Measurements from ENCODE around the gene ABTB2.

ABTB2 gene

DNA sequence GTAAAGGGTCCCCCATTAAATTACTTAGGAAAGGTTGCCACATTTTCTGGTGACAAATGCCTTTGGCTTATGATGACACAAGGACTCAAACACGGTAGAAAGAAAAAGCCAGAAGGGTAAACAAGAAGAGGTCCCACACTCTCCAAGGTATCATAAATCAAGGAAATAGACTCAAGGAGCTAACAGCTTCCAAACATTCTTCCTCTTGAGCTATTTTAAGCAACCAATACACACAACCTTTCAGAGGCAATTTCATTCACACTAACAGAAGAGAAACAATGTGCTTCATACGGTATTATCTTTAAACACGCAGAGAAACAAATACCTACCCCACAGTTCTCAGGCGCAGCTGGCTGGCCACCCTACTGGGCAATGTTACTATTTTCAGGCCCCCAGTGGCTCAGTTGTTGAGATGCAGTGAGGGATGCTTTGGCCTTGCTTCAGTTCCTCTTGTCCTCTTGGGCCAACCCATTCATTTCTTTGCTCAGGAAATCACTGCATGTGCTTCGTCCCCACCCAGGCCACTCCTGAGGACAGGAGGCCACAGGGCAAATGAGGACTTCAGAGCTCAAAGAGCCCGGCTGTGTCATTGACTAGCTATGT lies 15.8 kb downstream of the ABTB2 start:
- no peak for DNase-seq (ENCODE audit: low read depth in 2 of 2)

- DNase-seq (ENCODE audit: low read depth in 2 of 2) = no peak
Measured at GRCh38 chr11:34341096-34341495, 16.7 kb downstream of the ABTB2 start.

GRCh38 chr11:34340653-34341052 lies 17.2 kb downstream of the ABTB2 start:
- no peak for DNase-seq (ENCODE audit: low read depth in 2 of 2)

- no peak for DNase-seq (ENCODE audit: low read depth in 2 of 2)
Measured at GRCh38 chr11:34339149-34340064, 18.4 kb downstream of the ABTB2 start.

GRCh38 chr11:34337016-34337415 lies 20.8 kb downstream of the ABTB2 start:
- DNase-seq (ENCODE audit: low read depth in 2 of 2) = no peak

DNA sequence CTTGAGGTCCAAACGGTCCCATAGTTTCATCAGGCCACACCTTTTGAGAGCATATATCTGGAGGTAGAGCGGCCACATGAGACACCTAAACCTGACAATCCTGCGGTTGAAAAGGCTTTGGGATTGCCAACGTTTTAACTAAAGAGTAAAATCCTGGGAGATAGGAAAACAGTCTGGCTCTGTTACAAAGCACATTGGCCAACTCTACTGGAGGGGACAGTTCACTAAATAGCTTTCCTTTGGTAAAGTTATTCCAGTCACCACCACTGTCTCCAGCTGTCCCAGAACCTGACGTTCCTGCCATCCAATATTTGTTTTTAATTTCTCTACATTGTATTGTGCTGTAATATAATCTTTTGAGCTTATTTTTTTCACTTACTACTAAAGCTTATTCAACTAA lies 22.0 kb downstream of the ABTB2 start:
- DNase-seq (ENCODE audit: low read depth in 2 of 2) = no peak

- DNase-seq (ENCODE audit: low read depth in 2 of 2) = no peak
Measured at GRCh38 chr11:34335331-34335730, 22.5 kb downstream of the ABTB2 start.

GRCh38 chr11:34333787-34334186 lies 24.0 kb downstream of the ABTB2 start:
- no peak for DNase-seq (ENCODE audit: low read depth in 2 of 2)

DNA sequence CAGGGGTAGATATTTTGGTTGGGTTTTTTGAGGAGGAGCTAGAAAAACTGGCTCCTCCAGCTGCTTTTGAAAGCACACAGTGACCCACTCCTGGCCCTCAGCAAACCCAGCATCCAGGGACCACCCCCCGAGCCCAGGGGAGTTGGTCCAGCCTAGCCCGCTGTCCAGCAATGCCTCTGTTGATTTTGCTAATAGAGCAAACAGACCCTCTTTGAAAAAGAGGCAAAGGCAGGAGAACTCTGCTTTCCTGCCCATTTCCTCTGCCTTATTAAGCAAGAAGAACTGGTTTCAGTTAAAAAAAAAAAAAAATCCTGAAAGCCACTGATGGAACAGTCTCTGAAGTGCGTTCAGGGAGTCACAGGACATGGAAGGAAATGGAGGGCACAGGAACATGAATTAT lies 25.3 kb downstream of the ABTB2 start:
- DNase-seq (ENCODE audit: low read depth in 2 of 2) = no peak

GRCh38 chr11:34331736-34332135 lies 26.1 kb downstream of the ABTB2 start:
- DNase-seq (ENCODE audit: low read depth in 2 of 2) = no peak

DNA sequence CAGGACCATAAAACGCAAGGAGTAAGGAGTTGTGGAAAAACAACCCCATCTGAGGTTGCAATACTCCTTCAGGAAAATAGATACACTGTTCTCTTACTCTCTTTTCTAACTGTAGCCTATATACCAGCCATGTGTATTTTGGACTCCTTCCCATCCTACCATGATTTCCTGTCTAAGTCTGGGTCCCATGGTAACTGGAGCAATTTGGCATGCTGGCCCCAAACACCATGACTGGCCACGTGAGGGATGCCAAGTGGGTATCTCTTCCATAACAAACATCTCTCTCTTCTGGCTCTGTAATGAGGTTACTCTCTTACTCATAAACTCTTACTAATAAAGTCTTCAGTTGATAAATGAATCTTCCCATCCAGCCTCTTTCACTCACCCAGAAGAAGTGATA lies 26.5 kb downstream of the ABTB2 start:
- DNase-seq (ENCODE audit: low read depth in 2 of 2) = no peak

- no peak for DNase-seq (ENCODE audit: low read depth in 2 of 2)
Measured at GRCh38 chr11:34330653-34331052, 27.2 kb downstream of the ABTB2 start.

DNA sequence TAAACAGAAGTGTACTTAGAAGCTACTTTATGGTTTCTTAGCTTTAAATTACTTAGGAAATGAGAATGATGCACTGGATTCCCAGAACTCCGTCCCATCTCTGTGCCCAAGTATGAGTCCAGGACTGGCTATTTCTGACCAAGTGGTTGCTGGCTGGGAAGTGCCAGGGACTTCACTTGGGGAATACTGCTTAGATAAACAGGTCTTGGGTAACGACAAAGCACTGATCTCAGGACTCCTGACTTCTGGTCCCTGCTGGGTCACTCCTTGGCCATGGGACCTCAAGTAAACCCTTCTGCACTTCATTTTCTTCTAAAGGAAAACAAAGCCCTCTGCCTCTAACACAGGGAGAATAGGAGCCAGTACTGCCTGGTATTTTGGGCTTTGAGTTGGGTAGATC lies 27.9 kb downstream of the ABTB2 start:
- no peak for DNase-seq (ENCODE audit: low read depth in 2 of 2)

GRCh38 chr11:34328632-34328910 lies 29.2 kb downstream of the ABTB2 start:
- no peak for DNase-seq (ENCODE audit: low read depth in 2 of 2)

DNA sequence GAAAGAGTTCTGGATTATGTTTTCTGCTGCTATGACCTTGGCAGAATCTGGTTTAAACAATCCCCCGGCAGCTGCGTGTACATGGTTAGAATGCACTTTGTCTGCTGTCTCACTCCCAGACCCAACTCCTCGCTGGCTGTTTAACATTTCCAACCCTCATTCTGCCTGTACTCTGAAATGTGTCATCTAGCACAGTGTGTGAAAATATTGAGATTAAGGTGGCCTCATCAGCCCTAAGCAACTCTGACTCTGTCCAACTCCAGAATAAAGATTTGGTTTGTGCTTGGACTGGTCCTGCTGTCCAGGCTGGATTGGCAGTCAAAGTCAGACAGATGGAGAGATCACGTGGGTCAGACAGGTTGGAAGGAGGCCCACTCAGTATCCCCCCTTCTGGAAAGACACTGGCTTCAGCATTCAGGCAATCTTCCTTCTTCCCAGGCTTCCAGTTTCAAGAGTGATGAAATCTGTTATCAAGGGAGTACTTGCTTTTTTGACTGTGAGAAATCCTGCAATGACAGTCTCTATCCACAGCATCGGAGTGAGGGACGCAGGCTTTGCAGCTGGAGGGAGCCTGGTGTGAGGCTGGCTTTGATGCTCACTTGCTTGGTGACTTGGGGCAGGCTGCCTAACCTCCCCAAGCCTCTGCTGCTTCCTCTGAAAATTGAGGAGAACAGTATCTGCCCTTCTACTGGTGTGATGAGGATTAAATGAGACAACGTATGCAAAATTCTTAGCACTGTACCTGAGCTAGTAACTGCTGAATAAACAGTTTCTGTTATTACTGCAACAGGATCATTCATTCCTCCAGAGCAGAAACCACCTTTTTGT lies 29.8 kb downstream of the ABTB2 start:
- no peak for DNase-seq (ENCODE audit: low read depth in 2 of 2)

DNA sequence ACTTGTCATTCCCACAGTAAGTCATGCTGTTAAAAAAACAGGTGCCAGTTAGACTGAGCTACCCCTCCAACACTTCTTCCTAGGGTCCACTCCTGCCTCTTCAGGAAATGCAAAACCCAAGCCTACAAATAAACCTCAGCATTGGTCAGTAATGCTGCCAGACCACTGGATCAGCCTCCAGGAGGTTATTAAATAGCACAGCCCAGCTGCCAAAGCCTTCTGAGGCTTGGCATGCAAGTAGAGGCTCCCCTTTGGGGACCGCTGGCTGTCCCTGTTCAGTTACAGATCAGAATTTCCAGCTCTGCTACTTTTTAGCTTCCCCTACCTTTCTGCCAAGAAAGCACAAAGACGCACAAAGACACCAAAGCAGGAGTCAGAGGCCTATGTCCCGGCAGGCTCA lies 33.3 kb downstream of the ABTB2 start:
- DNase-seq (ENCODE audit: low read depth in 2 of 2) = no peak

GRCh38 chr11:34323601-34324000 lies 34.2 kb downstream of the ABTB2 start:
- no peak for DNase-seq (ENCODE audit: low read depth in 2 of 2)

- DNase-seq (ENCODE audit: low read depth in 2 of 2) = no peak
Measured at GRCh38 chr11:34318111-34319037, 39.4 kb downstream of the ABTB2 start.

GRCh38 chr11:34317666-34318065 lies 40.1 kb downstream of the ABTB2 start:
- no peak for DNase-seq (ENCODE audit: low read depth in 2 of 2)

GRCh38 chr11:34317036-34317360 lies 40.8 kb downstream of the ABTB2 start:
- DNase-seq (ENCODE audit: low read depth in 2 of 2) = no peak

DNA sequence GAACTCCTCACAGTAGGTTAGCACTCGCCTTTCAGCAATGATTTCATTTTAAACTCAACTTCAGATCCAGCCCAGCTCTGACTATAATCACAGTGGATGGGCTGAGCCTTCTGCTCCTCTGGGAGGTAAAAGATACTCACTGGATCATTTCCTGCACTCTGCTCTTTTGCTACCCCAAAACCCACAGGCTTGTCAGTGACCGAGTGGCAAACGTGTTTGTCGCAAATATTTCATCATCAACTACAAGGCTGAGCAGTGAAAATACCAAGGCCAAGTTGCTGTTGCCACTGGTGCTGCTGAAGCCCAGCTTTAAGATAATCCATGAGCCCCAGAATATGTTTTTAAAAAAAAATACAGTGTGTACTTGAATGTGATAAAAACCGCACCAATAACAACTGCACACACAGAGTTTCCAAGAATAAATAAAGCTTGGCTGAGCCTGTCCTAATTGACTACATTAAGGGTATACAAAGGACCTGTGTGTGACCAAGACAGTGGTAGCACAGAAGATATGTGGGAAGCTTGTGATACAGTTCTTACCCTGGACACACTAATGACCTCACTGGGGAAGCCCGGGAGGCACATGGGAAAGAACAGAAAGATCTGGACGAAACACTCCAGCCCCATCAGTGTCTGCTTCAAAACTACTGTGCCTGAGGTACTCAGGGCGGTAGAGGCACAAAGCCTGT lies 41.3 kb downstream of the ABTB2 start:
- no peak for DNase-seq (ENCODE audit: low read depth in 2 of 2)
